SJCRH30 (cell line): ENCODE measurements around the gene SPON1. TPM values are rescaled to one million over a fixed set of nuclear protein-coding genes. Genes with fewer than 3 reads are reported as not detected.

ENCODE experiments used
- DNase-seq, 2 experiments: peaks; one replicate each; pipeline ENCODE4 v3.0.0-alpha.2; 2015 to 2020
- H3K27ac ChIP-seq: fragments of 250-450 bp; sonication (Bioruptor Pico); 2 replicates; pipeline ENCODE4 v1.5.1; 2020; ENCODE audit warnings: mild to moderate bottlenecking, moderate library complexity
- H3K27me3 ChIP-seq: fragments of 250-450 bp; sonication (Bioruptor Pico); 2 replicates; pipeline ENCODE4 v1.5.1; 2020; ENCODE audit warnings: mild to moderate bottlenecking, moderate library complexity
- H3K36me3 ChIP-seq: fragments of 250-450 bp; sonication (Bioruptor Pico); 2 replicates; pipeline ENCODE4 v1.5.1; 2020; ENCODE audit warnings: mild to moderate bottlenecking, moderate library complexity
- H3K4me1 ChIP-seq: fragments of 250-450 bp; sonication (Bioruptor Pico); 2 replicates; pipeline ENCODE4 v1.5.1; 2020; ENCODE audit warnings: mild to moderate bottlenecking, moderate library complexity
- H3K4me3 ChIP-seq: fragments of 250-450 bp; sonication (Bioruptor Pico); 2 replicates; pipeline ENCODE4 v1.5.1; 2020; ENCODE audit warnings: mild to moderate bottlenecking, moderate library complexity
- H3K9me3 ChIP-seq: fragments of 250-450 bp; sonication (Bioruptor Pico); replicated peaks from 2 replicates; pipeline ENCODE4 v1.5.1; 2020; ENCODE audit warnings: mild to moderate bottlenecking, moderate library complexity
- total RNA-seq: library from RNA; depleted of rRNA; stranded (reverse); fragments of >200 nt; shearing (Covaris generic); gene quantifications from 2 replicates; pipeline ENCODE4 v1.2.3, GENCODE V29; 2014

Gene SPON1
- total RNA-seq, 1 experiment from 2014 or later: not detected

GRCh38 chr11:14114269-14114668 lies 151.7 kb downstream of the SPON1 start:
- Histone ChIP-seq H3K4me3 (no peak overlapping the region), H3K4me1 (no peaks in the 10 kb centered on the region), H3K36me3 (no peaks in the 10 kb centered on the region), H3K27me3 (no peaks in the 10 kb centered on the region), H3K9me3 (peaks cover 3% of the 10 kb centered on the region; the same call in 1 of the 2 replicates), H3K27ac (no peak overlapping the region)
- DNase-seq: no peak

- Histone ChIP-seq H3K4me3 (no peak overlapping the region), H3K27ac (no peak overlapping the region), H3K9me3 (peaks cover 3% of the 10 kb centered on the region; the same call in 1 of the 2 replicates), H3K36me3 (no peaks in the 10 kb centered on the region), H3K27me3 (no peaks in the 10 kb centered on the region), H3K4me1 (no peaks in the 10 kb centered on the region)
- DNase-seq: no peak
Observed at GRCh38 chr11:14114786-14115185, 152.3 kb downstream of the SPON1 start.

GRCh38 chr11:14117632-14118031 lies 155.1 kb downstream of the SPON1 start:
- Histone ChIP-seq H3K36me3 (no peaks in the 10 kb centered on the region), H3K27ac (no peak overlapping the region), H3K4me3 (no peak overlapping the region), H3K9me3 (peaks cover 3% of the 10 kb centered on the region; the same call in 1 of the 2 replicates), H3K4me1 (no peaks in the 10 kb centered on the region), H3K27me3 (no peaks in the 10 kb centered on the region)
- no peak for DNase-seq

- Histone ChIP-seq H3K36me3 (no peaks in the 10 kb centered on the region), H3K27ac (no peak overlapping the region), H3K9me3 (peaks cover 3% of the 10 kb centered on the region; the same call in 1 of the 2 replicates), H3K4me3 (no peak overlapping the region), H3K4me1 (no peaks in the 10 kb centered on the region), H3K27me3 (no peaks in the 10 kb centered on the region)
- DNase-seq: no peak
Observed at GRCh38 chr11:14118072-14118471, 155.5 kb downstream of the SPON1 start.

GRCh38 chr11:14119357-14119756 lies 156.8 kb downstream of the SPON1 start:
- no peak for DNase-seq
- Histone ChIP-seq H3K9me3 (peaks cover 3% of the 10 kb centered on the region; the same call in 1 of the 2 replicates), H3K27me3 (no peaks in the 10 kb centered on the region), H3K4me1 (no peaks in the 10 kb centered on the region), H3K27ac (no peak overlapping the region), H3K36me3 (no peaks in the 10 kb centered on the region), H3K4me3 (no peak overlapping the region)

- H3K4me3 ChIP-seq: no peak overlapping the region
- H3K9me3 ChIP-seq: no peaks in the 10 kb centered on the region
- no peak for DNase-seq
- H3K27ac ChIP-seq: no peak overlapping the region
- H3K4me1 ChIP-seq: no peaks in the 10 kb centered on the region
- peaks cover 3% of the 10 kb centered on the region; the same call in 1 of the 2 replicates for H3K27me3 ChIP-seq
- no peaks in the 10 kb centered on the region for H3K36me3 ChIP-seq
Observed at GRCh38 chr11:14124350-14124749, 161.8 kb downstream of the SPON1 start.

GRCh38 chr11:14124886-14125285 lies 162.4 kb downstream of the SPON1 start:
- no peak for DNase-seq
- H3K9me3 ChIP-seq: no peaks in the 10 kb centered on the region
- peaks cover 3% of the 10 kb centered on the region; the same call in 1 of the 2 replicates for H3K27me3 ChIP-seq
- H3K4me1 ChIP-seq: no peaks in the 10 kb centered on the region
- no peak overlapping the region for H3K27ac ChIP-seq
- H3K4me3 ChIP-seq: no peak overlapping the region
- no peaks in the 10 kb centered on the region for H3K36me3 ChIP-seq

GRCh38 chr11:14125529-14125928 lies 163.0 kb downstream of the SPON1 start:
- Histone ChIP-seq H3K27ac (no peak overlapping the region), H3K9me3 (no peaks in the 10 kb centered on the region), H3K36me3 (no peaks in the 10 kb centered on the region), H3K27me3 (peaks cover 3% of the 10 kb centered on the region; the same call in 1 of the 2 replicates), H3K4me1 (no peaks in the 10 kb centered on the region), H3K4me3 (no peak overlapping the region)
- no peak for DNase-seq

GRCh38 chr11:14127679-14128078 lies 165.2 kb downstream of the SPON1 start:
- no peaks in the 10 kb centered on the region for H3K9me3 ChIP-seq
- no peak for DNase-seq
- H3K27me3 ChIP-seq: peaks cover 3% of the 10 kb centered on the region; the same call in 1 of the 2 replicates
- H3K36me3 ChIP-seq: no peaks in the 10 kb centered on the region
- no peak overlapping the region for H3K27ac ChIP-seq
- peaks cover 7% of the 10 kb centered on the region for H3K4me1 ChIP-seq
- H3K4me3 ChIP-seq: no peak overlapping the region

- no peaks in the 10 kb centered on the region for H3K36me3 ChIP-seq
- H3K27me3 ChIP-seq: no peaks in the 10 kb centered on the region
- no peaks in the 10 kb centered on the region for H3K9me3 ChIP-seq
- H3K27ac ChIP-seq: no peak overlapping the region
- DNase-seq: peak; percentile 52 to 65
- no peak overlapping the region for H3K4me3 ChIP-seq
- H3K4me1 ChIP-seq: peaks cover 7% of the 10 kb centered on the region
Observed at GRCh38 chr11:14132312-14132711, 169.8 kb downstream of the SPON1 start.

GRCh38 chr11:14133381-14133780 lies 170.9 kb downstream of the SPON1 start:
- no peaks in the 10 kb centered on the region for H3K9me3 ChIP-seq
- H3K4me3 ChIP-seq: no peak overlapping the region
- H3K27ac ChIP-seq: no peak overlapping the region
- H3K4me1 ChIP-seq: peaks cover 7% of the 10 kb centered on the region
- no peaks in the 10 kb centered on the region for H3K36me3 ChIP-seq
- no peak for DNase-seq
- H3K27me3 ChIP-seq: no peaks in the 10 kb centered on the region

- no peak overlapping the region for H3K4me3 ChIP-seq
- 0 out of 2 replicates have a peak, but pooled peaks cover 3% of the 10 kb centered on the region for H3K27me3 ChIP-seq
- no peaks in the 10 kb centered on the region for H3K36me3 ChIP-seq
- peaks cover 7% of the 10 kb centered on the region for H3K4me1 ChIP-seq
- DNase-seq: no peak
- H3K27ac ChIP-seq: no peak overlapping the region
- no peaks in the 10 kb centered on the region for H3K9me3 ChIP-seq
Observed at GRCh38 chr11:14136561-14136960, 174.0 kb downstream of the SPON1 start.

- Histone ChIP-seq H3K36me3 (no peaks in the 10 kb centered on the region), H3K27ac (no peak overlapping the region), H3K4me3 (no peak overlapping the region), H3K27me3 (0 out of 2 replicates have a peak, but pooled peaks cover 7% of the 10 kb centered on the region), H3K9me3 (no peaks in the 10 kb centered on the region), H3K4me1 (peaks cover 4% of the 10 kb centered on the region)
- DNase-seq: no peak
Observed at GRCh38 chr11:14137284-14137683, 174.8 kb downstream of the SPON1 start.

GRCh38 chr11:14140991-14141390 lies 178.5 kb downstream of the SPON1 start:
- Histone ChIP-seq H3K36me3 (no peaks in the 10 kb centered on the region), H3K27ac (no peak overlapping the region)
- no peak for DNase-seq

GRCh38 chr11:14141676-14142075 lies 179.2 kb downstream of the SPON1 start:
- Histone ChIP-seq H3K4me1 (no peaks in the 10 kb centered on the region), H3K4me3 (no peak overlapping the region)
- DNase-seq: no peak

More at GRCh38 chr11:14140991-14141390, 178.5 kb downstream of the SPON1 start:
- H3K4me1 ChIP-seq: no peaks in the 10 kb centered on the region
- no peak overlapping the region for H3K4me3 ChIP-seq
- H3K27me3 ChIP-seq: peaks cover 16% of the 10 kb centered on the region; the same call in 1 of the 2 replicates
- no peaks in the 10 kb centered on the region for H3K9me3 ChIP-seq

GRCh38 chr11:14144934-14145333 lies 182.4 kb downstream of the SPON1 start:
- Histone ChIP-seq H3K9me3 (no peaks in the 10 kb centered on the region), H3K4me1 (no peaks in the 10 kb centered on the region), H3K4me3 (no peak overlapping the region), H3K27ac (no peak overlapping the region), H3K27me3 (peaks cover 14% of the 10 kb centered on the region; the same call in 1 of the 2 replicates), H3K36me3 (no peaks in the 10 kb centered on the region)
- no peak for DNase-seq

More at GRCh38 chr11:14141676-14142075, 179.2 kb downstream of the SPON1 start:
- H3K36me3 ChIP-seq: no peaks in the 10 kb centered on the region
- H3K27me3 ChIP-seq: peaks cover 16% of the 10 kb centered on the region; the same call in 1 of the 2 replicates
- no peak overlapping the region for H3K27ac ChIP-seq
- no peaks in the 10 kb centered on the region for H3K9me3 ChIP-seq
